Activated T-cell treated with anti-CD3 and anti-CD28 coated beads for 24 hours (primary cell): ENCODE measurements around the gene MRPS21.

ENCODE experiments used
- DNase-seq: peaks from one replicate; pipeline ENCODE4 v3.0.0-alpha.2; 2020; ENCODE audit warnings: low read depth

Gene MRPS21

DNA sequence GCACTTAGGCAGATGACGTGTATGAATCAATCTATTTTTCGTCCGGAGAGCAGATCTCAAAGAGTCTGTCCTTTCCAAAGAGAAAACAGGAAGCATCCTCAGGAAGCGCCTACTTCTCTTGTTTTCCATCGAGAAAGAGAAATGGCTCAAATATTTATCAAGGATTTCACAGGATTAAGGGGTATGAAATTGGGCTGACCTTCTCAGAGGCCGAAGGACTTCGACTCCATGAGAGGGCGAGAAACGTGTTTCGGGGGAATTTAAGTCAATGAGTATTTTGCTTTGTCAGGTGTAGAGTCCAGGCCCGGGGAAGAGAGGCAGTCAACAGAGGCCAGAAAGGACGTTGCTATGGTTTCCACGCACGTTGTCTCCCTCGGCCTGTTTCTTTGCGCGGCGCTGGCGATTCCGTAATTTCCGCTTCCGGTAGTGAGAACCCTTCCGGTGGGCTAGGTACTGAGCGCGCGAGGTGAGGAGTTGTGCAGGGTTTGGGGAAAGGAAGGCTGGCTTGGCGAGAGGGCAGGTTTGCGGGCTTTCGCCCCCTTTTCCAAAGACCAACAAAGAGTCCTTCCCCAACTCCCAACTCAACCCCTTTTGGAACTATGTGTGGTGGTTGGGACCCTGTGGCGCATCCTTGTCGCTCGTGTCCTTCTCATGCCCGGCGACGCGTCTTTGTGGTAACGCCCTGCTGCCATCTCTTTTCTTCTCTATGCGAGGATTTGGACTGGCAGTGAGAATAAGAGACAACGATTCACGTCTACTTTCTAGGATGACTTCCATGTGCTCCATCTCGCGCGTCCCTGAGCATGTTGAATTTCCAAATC, at the start of gene MRPS21:
Gene MRPS21, plus strand, starts transcription at position 429 of the 821 bp plus-strand sequence. CDS start 506 bp downstream, outside the sequence.
- DNase-seq, result peak; percentile 86

DNA sequence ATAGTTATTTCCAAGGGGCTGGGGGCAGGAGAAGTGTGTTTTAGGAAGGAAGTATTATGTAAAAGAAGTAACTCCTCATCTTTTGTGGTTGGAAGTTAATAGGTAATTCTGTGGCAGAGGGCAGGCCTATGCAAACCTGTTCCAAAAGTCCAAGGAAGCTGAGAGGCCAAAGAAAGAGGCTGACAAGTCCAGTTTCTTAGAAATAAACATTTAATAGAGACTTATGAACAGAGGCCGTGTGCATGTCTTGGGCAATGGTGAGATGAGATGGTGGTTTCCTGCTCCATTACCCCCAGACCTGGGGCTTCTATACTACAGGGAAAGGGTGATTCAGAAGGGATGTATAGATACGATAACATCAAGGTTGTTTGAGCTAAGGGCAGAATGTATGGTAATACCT, 43.7 kb upstream of the MRPS21 start:
- no peak for DNase-seq

DNA sequence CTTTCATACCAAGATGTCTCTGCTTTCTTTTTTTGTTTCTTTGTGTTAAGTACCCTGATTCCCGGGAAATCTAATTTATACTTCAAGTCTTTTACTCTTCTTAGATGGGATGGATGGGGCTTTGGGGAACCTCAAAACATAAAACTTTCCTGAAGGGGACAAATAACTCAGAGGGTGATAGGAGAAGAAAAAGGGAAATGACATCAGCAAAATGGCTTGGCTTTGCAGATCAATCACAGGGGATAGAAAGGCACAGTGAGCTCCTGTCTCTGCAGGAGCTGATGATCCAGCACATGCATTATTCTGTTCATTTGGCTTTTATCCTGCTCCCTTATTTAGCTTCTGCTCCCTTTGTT, 37.5 kb upstream of the MRPS21 start:
- no peak for DNase-seq

DNA sequence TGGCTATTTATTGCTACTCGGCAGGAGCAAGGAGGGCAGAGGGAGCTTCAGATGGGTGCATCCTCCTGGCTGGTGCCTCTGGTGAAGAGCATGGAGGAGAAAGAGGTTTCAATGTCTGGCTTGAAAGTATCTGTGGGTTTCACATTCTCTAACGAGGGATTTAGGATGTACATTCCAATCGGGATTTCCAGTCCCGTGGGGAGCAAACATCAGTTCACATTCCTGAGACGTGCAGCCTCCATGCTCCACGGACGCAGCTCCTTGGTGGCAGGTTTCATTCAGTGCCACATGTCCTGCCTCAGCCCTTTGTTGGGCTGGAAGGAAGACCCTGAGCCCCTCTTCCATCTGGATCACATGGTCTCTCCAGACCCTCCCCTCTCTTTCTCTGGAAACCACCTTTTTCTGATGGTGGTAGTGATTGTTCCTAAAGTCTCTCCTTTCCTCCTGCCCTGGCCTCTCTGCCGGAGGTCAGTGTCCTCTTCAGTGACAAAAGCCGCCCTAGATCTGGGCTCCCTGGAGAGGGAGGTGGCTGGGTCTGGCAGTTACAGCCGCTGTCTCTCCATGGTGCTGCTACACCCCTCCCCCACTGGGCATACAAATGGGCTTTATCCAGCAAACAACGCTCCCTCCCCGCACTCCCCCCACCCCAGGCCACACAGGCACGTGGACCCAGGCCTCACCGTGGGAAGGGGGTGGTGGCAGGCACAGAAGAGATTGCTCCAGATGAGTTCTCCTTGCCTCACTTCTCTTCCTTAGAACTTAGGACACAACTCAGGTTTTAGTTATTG, 36.9 kb upstream of the MRPS21 start:
- DNase-seq, result no peak

- DNase-seq, result no peak
Measured at GRCh38 chr1:150257624-150258585, 35.8 kb upstream of the MRPS21 start, which contains the start of gene CA14. Gene CA14, plus strand, starts transcription at chr1:150257774. Its CDS starts 355 bp downstream, at chr1:150258129.

GRCh38 chr1:150259217-150259616, 34.4 kb upstream of the MRPS21 start:
- DNase-seq, result no peak

GRCh38 chr1:150259758-150260669, 33.6 kb upstream of the MRPS21 start:
- no peak for DNase-seq

DNA sequence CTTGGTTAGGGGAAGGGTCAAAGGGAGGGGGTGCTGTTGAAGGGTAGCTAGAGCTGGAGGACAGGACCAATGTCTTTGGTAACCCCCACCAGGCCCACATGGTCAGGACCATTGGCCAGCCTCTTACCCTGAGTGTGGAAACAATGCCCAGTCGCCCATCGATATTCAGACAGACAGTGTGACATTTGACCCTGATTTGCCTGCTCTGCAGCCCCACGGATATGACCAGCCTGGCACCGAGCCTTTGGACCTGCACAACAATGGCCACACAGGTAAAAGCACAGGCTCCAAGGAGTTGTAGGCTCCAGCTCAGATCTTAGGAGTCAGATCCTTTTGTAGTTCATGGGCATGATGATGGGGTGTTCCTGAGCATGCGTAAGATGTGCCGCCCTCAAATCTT, 32.3 kb upstream of the MRPS21 start:
- DNase-seq, result no peak

- no peak for DNase-seq
Measured at GRCh38 chr1:150262388-150263320, 31.0 kb upstream of the MRPS21 start.

GRCh38 chr1:150263549-150263948, 30.1 kb upstream of the MRPS21 start:
- DNase-seq, result no peak

DNA sequence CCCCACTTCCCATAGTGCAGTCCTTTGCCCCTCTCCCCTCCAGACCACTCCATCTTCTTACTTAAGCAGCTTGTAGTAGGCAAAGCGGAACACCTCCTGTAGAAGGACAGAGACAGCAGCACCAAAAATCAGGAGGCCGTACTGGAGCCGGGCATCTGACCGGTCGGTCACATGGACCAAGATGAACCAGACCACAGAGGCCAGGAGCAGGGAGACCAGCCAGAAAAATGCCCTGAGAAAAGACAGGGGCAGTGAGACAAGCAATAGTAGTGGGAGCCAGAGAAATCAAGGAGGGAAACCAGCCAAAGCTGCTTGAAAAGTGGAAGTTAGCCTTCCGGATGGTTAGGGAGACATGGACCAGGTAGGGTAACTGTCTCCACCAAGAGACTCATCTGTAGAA, 25.8 kb upstream of the MRPS21 start:
- DNase-seq, result no peak

DNA sequence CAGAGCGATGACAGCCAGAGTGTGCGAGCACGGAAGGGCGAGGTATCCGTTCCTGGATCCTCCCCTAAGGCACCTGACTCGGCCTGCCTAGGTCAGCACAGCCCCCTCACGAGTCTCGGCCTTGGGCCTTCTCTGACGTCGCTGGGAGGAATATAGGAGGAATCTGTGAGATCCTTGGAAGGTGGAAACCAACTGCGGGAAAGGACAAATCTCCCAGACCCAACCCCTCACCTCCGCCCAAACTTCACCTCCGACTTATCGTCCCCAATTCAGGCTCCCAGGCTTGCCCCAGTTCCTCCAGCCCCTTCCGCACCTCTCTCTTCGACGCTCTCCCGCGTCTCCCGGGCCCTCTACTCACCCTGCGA, 25.3 kb upstream of the MRPS21 start:
- DNase-seq, result no peak

- peak; percentile 93 for DNase-seq
Measured at GRCh38 chr1:150268705-150269403, 24.8 kb upstream of the MRPS21 start, which contains the start of gene APH1A. Gene APH1A, minus strand, starts transcription at chr1:150269016. Its CDS starts 206 bp downstream, at chr1:150268810.

DNA sequence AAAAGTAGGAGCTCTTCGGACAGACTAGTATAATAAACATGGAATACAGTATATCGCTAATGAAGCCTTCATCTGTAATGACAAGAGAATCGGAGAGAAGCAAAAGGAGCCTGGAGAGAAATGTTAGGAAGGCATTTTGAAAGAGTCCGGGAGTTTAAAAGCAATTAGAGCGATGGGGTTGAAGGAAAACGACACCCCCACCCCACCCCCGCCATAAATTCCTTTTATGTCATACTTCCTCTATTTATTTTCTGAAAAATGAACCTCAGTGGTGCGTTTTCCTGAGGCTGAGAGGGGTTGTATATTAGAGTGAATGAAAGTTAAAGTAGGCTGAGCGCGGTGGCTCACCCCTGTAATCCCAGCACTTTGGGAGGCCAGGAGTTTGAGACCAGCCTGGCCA, 24.2 kb upstream of the MRPS21 start:
- no peak for DNase-seq

- no peak for DNase-seq
Measured at GRCh38 chr1:150271291-150271959, 22.2 kb upstream of the MRPS21 start.

DNA sequence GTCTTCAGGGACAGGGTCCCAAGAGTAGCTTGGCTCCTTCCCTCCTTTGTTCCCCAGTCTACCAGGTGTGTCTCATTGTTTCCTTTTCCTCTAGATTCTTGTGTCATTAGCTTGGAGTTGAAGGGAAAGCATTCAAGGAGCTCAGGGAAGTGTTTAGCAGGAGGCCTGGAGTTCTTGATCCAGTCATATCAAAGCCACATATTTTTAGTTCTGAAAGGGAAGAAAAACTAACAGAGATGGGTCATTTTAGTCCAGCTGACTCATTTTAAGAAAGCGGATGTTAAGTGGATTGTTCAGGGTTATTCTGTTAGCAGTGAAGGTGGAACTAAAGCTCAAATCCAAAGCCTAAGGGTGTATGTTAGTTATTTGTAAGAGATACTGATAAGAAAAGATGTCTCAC, 20.4 kb upstream of the MRPS21 start:
- DNase-seq, result no peak

DNA sequence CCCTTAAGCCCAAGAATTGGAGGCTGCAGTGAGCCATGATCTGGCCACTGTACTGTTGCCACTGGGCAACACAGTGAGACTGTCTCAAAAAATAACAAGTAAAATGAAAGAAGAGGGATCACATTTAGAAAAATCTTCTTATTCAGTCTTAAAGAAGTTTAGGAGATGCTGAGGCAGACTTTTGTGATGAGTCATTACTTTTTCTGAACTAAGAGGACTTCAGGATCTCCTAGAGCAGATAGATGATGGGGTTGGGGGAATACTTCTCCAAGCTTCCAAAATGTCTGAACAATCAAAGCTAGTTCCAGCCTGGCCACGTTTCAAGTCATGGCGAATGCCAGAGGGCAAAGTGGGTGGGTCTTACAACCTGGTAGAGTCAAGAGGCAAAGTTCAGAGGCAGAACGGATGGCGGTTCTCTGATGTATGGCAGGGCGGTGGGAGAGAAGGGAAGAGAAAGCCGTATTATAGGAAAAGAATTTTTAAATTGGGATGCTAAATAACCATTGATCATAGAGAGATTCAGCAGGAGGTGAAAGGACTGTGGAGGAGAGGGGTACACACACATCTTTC, 13.4 kb upstream of the MRPS21 start:
- no peak for DNase-seq

DNA sequence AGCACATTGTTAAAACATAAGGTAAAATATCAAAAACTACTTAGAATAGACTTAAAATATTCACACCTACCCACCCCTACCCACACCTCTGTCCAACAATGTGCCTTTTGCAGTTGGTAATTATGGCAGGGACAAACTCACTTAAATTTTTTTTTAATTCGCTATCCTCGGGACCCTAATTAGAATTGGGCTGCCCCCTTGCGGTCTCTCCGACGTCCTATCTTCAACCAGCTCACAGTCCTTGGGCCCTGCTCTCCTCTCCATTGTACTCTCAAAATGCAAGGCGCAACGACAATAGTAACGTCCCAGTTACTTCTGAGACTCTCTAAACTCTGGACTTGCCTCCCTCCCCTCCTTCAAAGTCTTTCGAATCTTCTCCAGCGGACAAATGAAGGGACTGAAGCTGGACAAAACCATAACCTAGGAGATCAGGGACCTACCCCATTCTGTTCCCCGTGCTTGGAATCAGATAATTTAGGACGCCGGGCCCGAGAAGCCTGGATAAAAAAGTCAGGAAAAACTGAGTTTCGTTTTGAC, 12.4 kb upstream of the MRPS21 start:
- DNase-seq, result peak; percentile 30
